ENCODE results near the gene UPP1. TPM values are rescaled to one million over a fixed set of nuclear protein-coding genes. Genes with fewer than 3 reads are reported as not detected.
A peak's percentile ranks its signal among the peaks of the same experiment; 100 is the strongest.
"Not testable (repeated sequence)": the region's sequence is repeated elsewhere in the genome, so short reads cannot be mapped to it uniquely, and the experiment has no call there.

UPP1 gene
- total RNA-seq, 1 experiment from 2014 or later, result 39.8 TPM

GRCh38 chr7:48132792-48133191 is 43.7 kb downstream of the UPP1 start:
- H3K36me3 ChIP-seq, result no peaks in the 10 kb centered on the region
- H3K27ac ChIP-seq, result no peak overlapping the region
- DNase-seq (ENCODE audit: low read depth in 1 of 2, low spot score in 2 of 2), result no peak
- H3K4me1 ChIP-seq (replicated peaks), result peaks cover 16% of the 10 kb centered on the region
- no peaks in the 10 kb centered on the region for H3K9me3 ChIP-seq (replicated peaks)
- no peak overlapping the region for H3K4me3 ChIP-seq
- no peaks in the 10 kb centered on the region for H3K27me3 ChIP-seq (replicated peaks)

GRCh38 chr7:48139459-48139858 is 50.4 kb downstream of the UPP1 start:
- Histone ChIP-seq H3K36me3 (no peaks in the 10 kb centered on the region), H3K9me3 (replicated peaks) (peaks cover 5% of the 10 kb centered on the region; the same call in 1 of the 2 replicates), H3K27ac (no peak overlapping the region; the same call in 1 of the 2 replicates), H3K4me1 (replicated peaks) (peaks cover 25% of the 10 kb centered on the region), H3K27me3 (replicated peaks) (no peaks in the 10 kb centered on the region), H3K4me3 (no peak overlapping the region)
- DNase-seq (ENCODE audit: low read depth in 1 of 2, low spot score in 2 of 2), result peak in 1 of 2 experiments; percentile 36

DNA sequence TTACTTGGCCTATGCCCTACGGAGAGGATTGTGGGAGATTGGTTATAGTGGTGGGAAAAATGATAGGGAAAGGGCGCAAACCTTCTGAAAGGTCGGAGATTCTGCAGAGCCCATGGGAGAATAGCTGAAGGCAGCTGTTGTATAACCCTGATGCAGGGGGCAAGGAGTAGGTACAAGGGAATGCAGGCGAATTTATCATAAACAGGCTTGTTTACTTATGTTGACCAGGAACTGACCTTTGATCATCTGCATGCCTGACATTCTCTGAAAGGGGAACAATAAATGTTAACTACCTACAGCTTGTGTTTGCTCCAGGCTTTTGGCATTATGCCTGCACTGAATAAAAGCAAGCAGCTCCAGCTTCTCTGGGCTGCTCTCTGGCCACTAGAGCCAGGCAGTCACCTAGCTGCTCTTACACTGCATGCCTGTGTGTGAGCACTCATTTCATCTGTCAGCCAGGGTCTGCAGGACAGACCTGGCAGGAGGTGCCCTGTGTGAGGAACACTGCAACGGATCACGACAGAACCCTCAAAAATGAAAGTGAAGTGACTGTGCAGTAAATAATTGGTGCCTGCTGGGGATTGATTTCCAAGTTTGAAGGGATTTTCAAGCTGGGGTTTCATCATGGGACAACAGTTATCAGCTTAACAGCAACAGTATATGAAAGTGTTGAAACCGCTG is 51.1 kb downstream of the UPP1 start:
- Histone ChIP-seq H3K9me3 (replicated peaks) (peaks cover 5% of the 10 kb centered on the region; the same call in 1 of the 2 replicates), H3K27ac (no peak overlapping the region; the same call in 1 of the 2 replicates), H3K36me3 (no peaks in the 10 kb centered on the region), H3K4me1 (replicated peaks) (peaks cover 26% of the 10 kb centered on the region), H3K4me3 (no peak overlapping the region), H3K27me3 (replicated peaks) (no peaks in the 10 kb centered on the region)
- DNase-seq (ENCODE audit: low read depth in 1 of 2, low spot score in 2 of 2), result peak; percentile 65 to 74

GRCh38 chr7:48141521-48141920 is 52.5 kb downstream of the UPP1 start:
- Histone ChIP-seq H3K36me3 (no peaks in the 10 kb centered on the region), H3K27ac (no peak overlapping the region), H3K4me1 (replicated peaks) (peaks cover 26% of the 10 kb centered on the region), H3K4me3 (no peak overlapping the region), H3K27me3 (replicated peaks) (no peaks in the 10 kb centered on the region), H3K9me3 (replicated peaks) (peaks cover 5% of the 10 kb centered on the region; the same call in 1 of the 2 replicates)
- no peak for DNase-seq (ENCODE audit: low read depth in 1 of 2, low spot score in 2 of 2)

GRCh38 chr7:48144291-48144768 is 55.3 kb downstream of the UPP1 start:
- DNase-seq (ENCODE audit: low read depth in 1 of 2, low spot score in 2 of 2), result no peak
- no peaks in the 10 kb centered on the region for H3K27me3 ChIP-seq (replicated peaks)
- H3K9me3 ChIP-seq (replicated peaks), result peaks cover 5% of the 10 kb centered on the region; the same call in 1 of the 2 replicates
- no peaks in the 10 kb centered on the region for H3K36me3 ChIP-seq
- no peak overlapping the region for H3K27ac ChIP-seq
- no peak overlapping the region for H3K4me3 ChIP-seq
- peaks cover 21% of the 10 kb centered on the region for H3K4me1 ChIP-seq (replicated peaks)

GRCh38 chr7:48147078-48147591 is 58.1 kb downstream of the UPP1 start:
- H3K9me3 ChIP-seq (replicated peaks), result no peaks in the 10 kb centered on the region
- no peak overlapping the region for H3K27ac ChIP-seq
- no peaks in the 10 kb centered on the region for H3K27me3 ChIP-seq (replicated peaks)
- H3K4me3 ChIP-seq, result no peak overlapping the region
- DNase-seq (ENCODE audit: low read depth in 1 of 2, low spot score in 2 of 2), result no peak
- no peaks in the 10 kb centered on the region for H3K36me3 ChIP-seq
- peaks cover 6% of the 10 kb centered on the region for H3K4me1 ChIP-seq (replicated peaks)

DNA sequence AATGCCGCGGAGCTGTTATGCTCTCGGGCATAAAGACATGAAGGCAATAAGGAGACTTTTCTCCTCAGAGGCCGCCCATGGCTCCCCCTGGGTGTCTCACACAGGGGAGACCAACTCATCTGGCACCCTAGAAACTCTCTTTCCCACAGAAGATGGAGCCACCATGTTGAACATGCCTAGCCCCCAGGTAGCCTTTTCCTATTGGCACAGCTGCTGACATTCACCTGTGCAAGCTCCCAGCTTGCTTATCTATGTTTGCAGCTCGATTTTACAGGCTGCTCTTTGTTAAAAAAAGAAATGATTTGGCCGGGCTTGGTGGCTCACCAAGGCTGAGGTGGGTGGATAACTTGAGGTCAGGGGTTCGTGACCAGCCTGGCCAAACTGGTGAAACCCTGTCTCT is 58.6 kb downstream of the UPP1 start:
- H3K4me1 ChIP-seq (replicated peaks); H3K4me3 ChIP-seq; H3K27ac ChIP-seq; H3K9me3 ChIP-seq (replicated peaks); DNase-seq (ENCODE audit: low read depth in 1 of 2, low spot score in 2 of 2); H3K27me3 ChIP-seq (replicated peaks); H3K36me3 ChIP-seq: not testable (repeated sequence)

GRCh38 chr7:48148311-48148710 is 59.2 kb downstream of the UPP1 start:
- peaks cover 6% of the 10 kb centered on the region for H3K4me1 ChIP-seq (replicated peaks)
- DNase-seq (ENCODE audit: low read depth in 1 of 2, low spot score in 2 of 2), result no peak
- H3K36me3 ChIP-seq, result no peaks in the 10 kb centered on the region
- H3K4me3 ChIP-seq, result no peak overlapping the region
- no peaks in the 10 kb centered on the region for H3K27me3 ChIP-seq (replicated peaks)
- H3K27ac ChIP-seq, result no peak overlapping the region
- no peaks in the 10 kb centered on the region for H3K9me3 ChIP-seq (replicated peaks)

GRCh38 chr7:48149058-48149457 is 60.0 kb downstream of the UPP1 start:
- H3K9me3 ChIP-seq (replicated peaks), result no peaks in the 10 kb centered on the region
- no peak overlapping the region for H3K27ac ChIP-seq
- no peaks in the 10 kb centered on the region for H3K27me3 ChIP-seq (replicated peaks)
- no peaks in the 10 kb centered on the region for H3K36me3 ChIP-seq
- no peak for DNase-seq (ENCODE audit: low read depth in 1 of 2, low spot score in 2 of 2)
- peaks cover 5% of the 10 kb centered on the region for H3K4me1 ChIP-seq (replicated peaks)
- H3K4me3 ChIP-seq, result no peak overlapping the region

DNA sequence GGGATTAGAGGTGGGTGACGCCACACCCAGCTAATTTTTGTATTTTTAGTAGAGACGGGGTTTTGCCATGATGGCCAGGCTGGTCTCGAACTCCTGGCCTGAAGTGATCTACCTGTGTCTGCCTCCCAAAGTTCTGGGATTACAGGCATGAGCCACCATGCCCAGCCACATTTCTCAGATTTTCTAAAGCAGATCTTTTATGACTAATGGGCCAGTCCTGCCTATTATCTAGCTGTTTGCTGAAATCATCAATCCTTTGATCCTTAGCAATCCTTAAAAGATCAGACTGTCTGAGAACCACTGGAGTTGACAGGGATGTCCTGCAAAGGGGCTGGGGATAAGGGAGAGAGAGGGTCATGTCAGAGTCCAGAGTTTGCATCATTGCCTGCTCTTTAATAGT is 61.0 kb downstream of the UPP1 start:
- Histone ChIP-seq H3K9me3 (replicated peaks) (no peaks in the 10 kb centered on the region), H3K4me3 (no peak overlapping the region), H3K27me3 (replicated peaks) (no peaks in the 10 kb centered on the region), H3K4me1 (replicated peaks) (0 out of 2 replicates have a peak, but pooled peaks cover 6% of the 10 kb centered on the region), H3K27ac (no peak overlapping the region), H3K36me3 (no peaks in the 10 kb centered on the region)
- DNase-seq (ENCODE audit: low read depth in 1 of 2, low spot score in 2 of 2), result no peak

- H3K4me1 ChIP-seq (replicated peaks), result peaks cover 19% of the 10 kb centered on the region
- no peaks in the 10 kb centered on the region for H3K9me3 ChIP-seq (replicated peaks)
- no peak overlapping the region for H3K4me3 ChIP-seq
- peak; percentile 40 to 55 for DNase-seq (ENCODE audit: low read depth in 1 of 2, low spot score in 2 of 2)
- H3K27ac ChIP-seq, result no peak overlapping the region
- H3K36me3 ChIP-seq, result no peaks in the 10 kb centered on the region
- H3K27me3 ChIP-seq (replicated peaks), result no peaks in the 10 kb centered on the region
Observed at GRCh38 chr7:48154792-48155413, 65.8 kb downstream of the UPP1 start.

Other genes with a start within 250 kb of the UPP1 start
- gene PKD1L1, start 140.8 kb upstream of the UPP1 start, total RNA-seq (2014; rRNA removed; shearing (Covaris generic)), result 0.19 and 0.53 TPM in 2 replicates
- gene HUS1, start 109.7 kb upstream of the UPP1 start, total RNA-seq (2014; rRNA removed; shearing (Covaris generic)), result 36.9 and 46.6 TPM in 2 replicates
- 17.0 and 24.4 TPM in 2 replicates for gene SUN3, start 60.2 kb upstream of the UPP1 start, total RNA-seq (2014; rRNA removed; shearing (Covaris generic))
- 0.34 and 3.8 TPM in 2 replicates for gene C7orf57, start 53.7 kb upstream of the UPP1 start, total RNA-seq (2014; rRNA removed; shearing (Covaris generic))
- gene ABCA13, start 82.2 kb downstream of the UPP1 start, total RNA-seq (2014; rRNA removed; shearing (Covaris generic)), result 4.5 and 6.7 TPM in 2 replicates

Measured in SJSA1 (cell line).